GM12891 (cell line): ENCODE results near the gene ZER1.

Experiments
- PAX5 ChIP-seq: IDR thresholded peaks from 2 replicates; pipeline ENCODE4 v1.6.1; 2011; ENCODE audit warnings: low read length, moderate library complexity, mild to moderate bottlenecking; ENCODE audit not compliant: insufficient read depth, severe bottlenecking
- POLR2A ChIP-seq: IDR thresholded peaks from 2 replicates; pipeline ENCODE4 v1.6.1; 2011; ENCODE audit warnings: low read depth, low read length, control low read depth
- POLR2AphosphoS5 ChIP-seq: IDR thresholded peaks from 2 replicates; pipeline ENCODE4 v1.6.1; 2011; ENCODE audit warnings: low read depth, low read length, control low read depth
- POU2F2 ChIP-seq: IDR thresholded peaks from 2 replicates; pipeline ENCODE4 v1.6.1; 2011; ENCODE audit warnings: low read depth, mild to moderate bottlenecking, control low read depth, low read length, moderate library complexity
- SPI1 ChIP-seq: IDR thresholded peaks from 2 replicates; pipeline ENCODE4 v1.6.1; 2011; ENCODE audit warnings: low read depth, low read length, control low read depth
- TAF1 ChIP-seq: IDR thresholded peaks from 2 replicates; pipeline ENCODE4 v1.6.1; 2011; ENCODE audit warnings: low read depth, low read length, control low read depth

DNA sequence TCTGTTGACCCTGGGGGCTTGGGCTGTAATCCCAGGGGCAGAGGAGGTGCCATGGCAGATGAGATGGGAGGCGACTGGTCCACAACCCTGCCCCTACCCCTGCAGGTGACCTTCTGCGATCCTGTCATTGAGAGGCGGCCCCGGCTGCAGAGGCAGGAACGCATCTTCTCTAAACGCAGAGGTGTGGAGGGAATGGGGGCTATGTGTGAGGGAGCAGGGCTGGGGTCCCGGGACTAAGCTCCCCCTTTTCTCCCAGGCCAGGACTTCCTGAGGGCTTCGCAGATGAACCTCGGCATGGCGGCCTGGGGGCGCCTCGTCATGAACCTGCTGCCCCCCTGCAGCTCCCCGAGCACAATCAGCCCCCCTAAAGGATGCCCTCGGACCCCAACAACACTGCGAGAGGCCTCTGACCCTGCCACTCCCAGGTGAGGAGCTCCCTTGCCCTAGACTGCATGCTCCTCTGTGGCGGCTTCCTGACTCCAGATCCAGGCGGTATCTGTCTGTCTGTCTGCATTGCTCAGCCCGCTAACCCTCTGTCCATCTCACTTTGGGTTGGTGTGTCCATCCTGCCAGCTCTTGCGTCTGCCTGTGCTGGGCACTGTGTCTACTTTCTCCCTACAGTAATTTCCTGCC, 57.7 kb downstream of the ZER1 start:
- TF ChIP-seq POLR2A (no peak), POLR2AphosphoS5 (no peak), TAF1 (no peak), SPI1 (no peak), PAX5 (no peak), POU2F2 (no peak)
